C4-2B (cell line): ENCODE measurements around the gene PDZD2.

Source experiments
- ZFX ChIP-seq: fragments of 450-650 bp; IDR thresholded peaks from 2 replicates; pipeline ENCODE4 v1.6.1; 2017
- TF ChIP-seq, protein P1 (sequence below): fragments of 450-650 bp; conservative IDR thresholded peaks from 2 replicates; pipeline ENCODE4 v1.5.1; 2017; ENCODE audit warnings: mild to moderate bottlenecking

DNA sequence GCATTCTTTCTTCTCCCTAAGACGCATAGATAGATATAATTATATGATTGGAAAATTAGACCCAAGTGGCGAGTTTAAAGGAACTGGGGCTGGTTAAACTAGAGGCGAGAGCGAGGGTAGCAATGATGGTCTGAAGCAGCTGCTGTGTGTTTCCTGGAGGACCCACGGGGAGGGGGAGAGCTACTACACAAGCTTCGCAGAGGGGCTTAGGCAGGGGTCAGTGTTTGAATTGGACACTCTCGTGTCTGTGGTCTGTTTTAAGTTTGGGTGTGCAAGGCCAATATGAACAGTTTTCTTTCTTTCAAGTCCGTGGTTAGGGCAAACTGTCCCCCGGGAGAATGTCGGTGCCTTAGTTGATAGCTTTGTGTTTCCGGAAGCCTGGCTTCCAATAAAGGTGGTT lies 43.1 kb downstream of the PDZD2 start:
- TF ChIP-seq, protein P1, sequence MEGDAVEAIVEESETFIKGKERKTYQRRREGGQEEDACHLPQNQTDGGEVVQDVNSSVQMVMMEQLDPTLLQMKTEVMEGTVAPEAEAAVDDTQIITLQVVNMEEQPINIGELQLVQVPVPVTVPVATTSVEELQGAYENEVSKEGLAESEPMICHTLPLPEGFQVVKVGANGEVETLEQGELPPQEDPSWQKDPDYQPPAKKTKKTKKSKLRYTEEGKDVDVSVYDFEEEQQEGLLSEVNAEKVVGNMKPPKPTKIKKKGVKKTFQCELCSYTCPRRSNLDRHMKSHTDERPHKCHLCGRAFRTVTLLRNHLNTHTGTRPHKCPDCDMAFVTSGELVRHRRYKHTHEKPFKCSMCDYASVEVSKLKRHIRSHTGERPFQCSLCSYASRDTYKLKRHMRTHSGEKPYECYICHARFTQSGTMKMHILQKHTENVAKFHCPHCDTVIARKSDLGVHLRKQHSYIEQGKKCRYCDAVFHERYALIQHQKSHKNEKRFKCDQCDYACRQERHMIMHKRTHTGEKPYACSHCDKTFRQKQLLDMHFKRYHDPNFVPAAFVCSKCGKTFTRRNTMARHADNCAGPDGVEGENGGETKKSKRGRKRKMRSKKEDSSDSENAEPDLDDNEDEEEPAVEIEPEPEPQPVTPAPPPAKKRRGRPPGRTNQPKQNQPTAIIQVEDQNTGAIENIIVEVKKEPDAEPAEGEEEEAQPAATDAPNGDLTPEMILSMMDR = no peak
- no peak for TF ChIP-seq ZFX
